DND-41 (cell line): ENCODE results near the gene IL36B.

Source experiments
- EZH2 ChIP-seq: IDR thresholded peaks from 3 replicates; pipeline ENCODE4 v1.6.1; 2012; ENCODE audit warnings: borderline replicate concordance, low read depth, mild to moderate bottlenecking, moderate library complexity, low read length, inconsistent platforms; ENCODE audit not compliant: severe bottlenecking
- TF ChIP-seq, protein P1 (sequence below): IDR thresholded peaks from 2 replicates; pipeline ENCODE4 v1.5.1; 2012; ENCODE audit warnings: borderline replicate concordance, low read length, moderate library complexity, mild to moderate bottlenecking; ENCODE audit not compliant: poor library complexity, severe bottlenecking; ENCODE audit errors: extremely low read depth

DNA sequence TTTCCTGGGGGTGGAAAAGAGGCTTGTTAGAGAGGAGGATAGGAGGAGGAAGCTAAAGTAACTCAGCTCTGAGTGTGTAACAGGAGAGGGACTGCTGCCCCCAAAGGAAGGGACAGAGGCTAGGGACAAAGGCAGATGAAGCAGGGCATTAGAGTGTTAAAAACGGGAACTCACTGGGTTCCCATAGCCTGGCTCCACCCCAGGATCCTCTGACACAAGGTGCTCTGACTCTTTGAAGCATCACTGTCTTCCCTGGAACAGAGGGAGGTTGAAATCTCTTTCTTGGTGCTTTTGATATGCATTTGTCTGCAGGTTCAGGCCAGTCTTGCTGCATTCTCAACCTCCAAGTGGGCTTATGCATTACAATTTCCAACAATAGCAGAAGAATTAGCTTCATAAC lies 24.6 kb downstream of the IL36B start:
- TF ChIP-seq, protein P1, sequence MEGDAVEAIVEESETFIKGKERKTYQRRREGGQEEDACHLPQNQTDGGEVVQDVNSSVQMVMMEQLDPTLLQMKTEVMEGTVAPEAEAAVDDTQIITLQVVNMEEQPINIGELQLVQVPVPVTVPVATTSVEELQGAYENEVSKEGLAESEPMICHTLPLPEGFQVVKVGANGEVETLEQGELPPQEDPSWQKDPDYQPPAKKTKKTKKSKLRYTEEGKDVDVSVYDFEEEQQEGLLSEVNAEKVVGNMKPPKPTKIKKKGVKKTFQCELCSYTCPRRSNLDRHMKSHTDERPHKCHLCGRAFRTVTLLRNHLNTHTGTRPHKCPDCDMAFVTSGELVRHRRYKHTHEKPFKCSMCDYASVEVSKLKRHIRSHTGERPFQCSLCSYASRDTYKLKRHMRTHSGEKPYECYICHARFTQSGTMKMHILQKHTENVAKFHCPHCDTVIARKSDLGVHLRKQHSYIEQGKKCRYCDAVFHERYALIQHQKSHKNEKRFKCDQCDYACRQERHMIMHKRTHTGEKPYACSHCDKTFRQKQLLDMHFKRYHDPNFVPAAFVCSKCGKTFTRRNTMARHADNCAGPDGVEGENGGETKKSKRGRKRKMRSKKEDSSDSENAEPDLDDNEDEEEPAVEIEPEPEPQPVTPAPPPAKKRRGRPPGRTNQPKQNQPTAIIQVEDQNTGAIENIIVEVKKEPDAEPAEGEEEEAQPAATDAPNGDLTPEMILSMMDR, result no peak
- no peak for TF ChIP-seq EZH2
